ENCODE results near the gene DNAH14.
"Not testable (repeated sequence)": the region's sequence is repeated elsewhere in the genome, so short reads cannot be mapped to it uniquely, and the experiment has no call there.

DNAH14 gene

DNA sequence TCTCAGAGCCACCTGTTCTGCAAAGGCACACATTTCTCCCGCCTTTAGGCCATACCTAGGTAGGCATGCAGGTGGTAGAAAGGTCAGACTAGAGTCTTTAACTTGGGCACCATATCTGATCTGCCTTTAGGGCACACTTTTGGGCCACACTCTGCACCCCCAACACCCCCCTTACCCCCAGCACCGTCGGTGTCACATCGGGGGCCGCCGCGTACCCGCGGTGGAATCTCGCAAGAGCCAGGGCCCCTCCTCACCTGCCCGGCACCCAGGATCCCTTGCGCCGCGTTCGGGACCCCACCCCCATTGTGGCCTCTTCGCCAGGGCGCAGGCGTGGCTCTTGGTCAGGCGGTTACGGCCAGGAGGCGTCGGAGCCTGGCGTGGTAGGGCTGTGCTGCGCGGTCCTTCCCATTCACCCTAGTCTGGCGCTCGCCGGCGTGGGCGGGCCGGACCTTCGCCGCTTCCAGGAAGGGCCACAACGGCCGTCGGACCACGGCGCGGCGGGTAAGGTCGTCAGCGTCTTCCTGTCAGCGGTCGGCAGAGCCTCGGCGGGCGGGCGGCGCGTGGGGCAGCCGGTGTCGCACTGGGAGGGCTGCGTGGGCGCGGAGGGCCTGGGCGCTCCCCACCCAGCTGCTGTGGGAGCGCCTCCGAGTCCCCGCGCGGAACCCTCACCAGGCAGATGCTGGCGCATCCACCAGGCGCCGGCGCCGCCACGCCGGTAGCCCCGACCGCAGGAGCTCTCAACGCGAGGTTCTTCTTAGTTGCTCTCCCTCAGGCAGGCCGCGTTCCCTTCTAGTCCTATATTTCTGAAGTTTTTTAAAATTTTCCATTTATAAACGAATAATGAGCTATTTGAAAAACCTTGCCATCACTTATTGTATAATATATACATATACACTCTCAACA, at the start of gene DNAH14:
TSS of gene DNAH14 (plus strand) at position 341 of the 903 bp plus-strand sequence. CDS start 23,028 bp downstream, outside the sequence.
- DNase-seq (ENCODE audit: low spot score), result peak; percentile 73

DNA sequence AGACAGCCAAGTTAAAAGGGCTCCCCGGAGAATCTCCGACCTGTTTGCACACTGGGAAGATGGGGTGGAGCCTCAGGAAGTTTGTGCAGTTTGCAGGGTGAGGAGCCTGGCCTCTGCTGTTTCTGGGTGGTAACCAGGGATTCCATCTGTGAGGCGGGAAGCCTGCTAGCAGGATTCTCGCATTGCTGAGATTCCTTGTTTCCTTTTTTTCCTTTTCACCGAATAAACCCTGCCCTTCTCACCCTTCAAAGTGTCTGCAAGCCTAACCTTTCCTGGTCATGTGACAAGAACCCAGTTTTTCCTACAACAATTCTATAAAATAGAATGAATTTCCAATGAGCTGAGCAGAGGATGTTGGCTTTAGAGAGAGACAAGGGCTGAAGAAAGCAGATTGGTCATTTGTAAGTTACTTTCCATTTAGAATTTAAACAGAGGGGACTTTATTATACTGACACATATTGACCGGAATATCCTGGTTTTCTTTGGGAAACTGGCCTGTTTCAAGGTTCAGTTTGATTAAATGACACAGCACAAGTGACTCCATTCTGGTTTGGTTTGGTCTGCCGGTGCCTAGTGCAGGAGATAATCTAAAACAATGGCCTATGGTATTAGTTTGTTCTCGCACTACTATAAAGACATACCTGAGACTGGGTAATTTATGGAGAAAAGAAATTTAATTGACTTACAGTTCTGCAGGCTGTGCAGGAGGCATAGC, 48.7 kb upstream of the DNAH14 start:
- DNase-seq (ENCODE audit: low spot score), result no peak

DNA sequence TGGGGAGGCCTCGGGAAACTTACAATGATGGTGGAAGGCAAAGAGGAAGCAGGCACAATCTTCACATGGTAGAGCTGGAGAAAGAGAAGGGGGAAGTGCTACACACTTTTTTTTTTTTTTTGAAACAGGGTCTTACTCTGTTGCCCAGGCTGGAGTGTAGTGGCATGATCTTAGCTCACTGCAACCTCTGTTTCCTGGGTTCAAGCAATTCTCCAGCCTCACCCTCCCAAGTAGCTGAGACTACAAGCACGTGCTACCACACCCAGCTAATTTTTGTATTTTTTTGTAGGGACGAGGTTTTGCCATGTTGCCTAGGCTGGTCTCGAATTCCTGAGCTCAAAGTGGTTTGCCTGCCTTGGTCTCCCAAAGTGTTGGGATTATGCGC, 48.2 kb upstream of the DNAH14 start:
- not testable (repeated sequence) for DNase-seq (ENCODE audit: low spot score)

DNA sequence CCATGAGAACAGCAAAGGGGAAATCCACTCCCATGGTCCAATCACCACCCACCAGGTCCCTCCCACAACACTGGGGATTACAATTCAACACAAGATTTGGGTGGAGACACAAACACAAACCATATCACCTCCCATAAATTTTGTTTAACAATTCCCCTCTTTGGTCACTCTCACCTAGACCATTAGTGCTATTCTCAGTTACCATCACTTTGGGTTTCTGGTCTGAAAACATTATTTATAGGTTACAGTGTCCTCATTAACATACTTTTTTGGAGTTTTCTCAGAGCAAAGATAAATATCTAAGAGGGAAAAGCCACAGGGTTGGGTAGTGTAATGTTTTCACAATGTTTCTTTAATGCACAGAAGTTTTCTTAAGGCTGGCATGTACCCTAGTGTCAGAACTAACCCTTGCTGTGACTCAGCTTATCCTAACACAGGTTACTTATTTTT, 47.7 kb upstream of the DNAH14 start:
- DNase-seq (ENCODE audit: low spot score), result no peak

DNA sequence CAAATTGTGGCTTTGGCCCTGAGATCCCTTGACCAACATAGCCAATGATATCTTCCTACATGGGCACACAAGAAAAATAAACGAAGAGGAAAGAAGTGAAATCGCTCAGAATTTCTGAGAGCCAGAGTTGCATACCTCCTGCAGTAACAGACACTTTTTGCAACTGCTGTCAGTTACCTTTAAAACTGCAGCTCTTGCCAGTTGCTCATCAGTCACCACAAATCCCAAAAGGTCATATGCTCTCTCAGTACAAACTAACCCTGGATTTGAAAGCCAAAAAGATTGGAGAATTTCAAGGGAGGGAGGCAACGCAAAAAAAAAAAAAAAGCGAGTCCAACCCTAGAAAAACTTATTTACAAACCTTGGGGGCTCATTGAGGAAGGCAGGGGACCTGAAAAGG, 47.2 kb upstream of the DNAH14 start:
- DNase-seq (ENCODE audit: low spot score), result no peak

DNA sequence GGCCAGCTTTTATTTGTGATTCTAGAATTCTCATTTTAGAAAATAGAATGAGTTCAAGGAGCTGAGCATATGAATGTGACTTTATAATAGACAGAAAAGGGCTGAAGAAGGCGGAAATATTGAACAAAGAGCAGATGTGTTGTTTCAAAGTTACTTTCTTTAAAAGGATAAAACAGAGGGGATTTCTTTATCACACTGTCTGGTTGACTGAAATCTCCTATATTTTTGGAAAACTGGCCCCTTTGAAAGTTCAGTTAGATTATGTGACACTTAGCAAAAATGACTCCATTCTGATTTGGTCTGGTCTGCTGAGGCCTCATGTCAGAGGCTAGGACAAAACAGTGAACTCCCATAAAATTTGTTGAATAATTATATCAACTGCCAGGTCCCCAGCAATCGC, 46.4 kb upstream of the DNAH14 start:
- DNase-seq (ENCODE audit: low spot score), result no peak

DNA sequence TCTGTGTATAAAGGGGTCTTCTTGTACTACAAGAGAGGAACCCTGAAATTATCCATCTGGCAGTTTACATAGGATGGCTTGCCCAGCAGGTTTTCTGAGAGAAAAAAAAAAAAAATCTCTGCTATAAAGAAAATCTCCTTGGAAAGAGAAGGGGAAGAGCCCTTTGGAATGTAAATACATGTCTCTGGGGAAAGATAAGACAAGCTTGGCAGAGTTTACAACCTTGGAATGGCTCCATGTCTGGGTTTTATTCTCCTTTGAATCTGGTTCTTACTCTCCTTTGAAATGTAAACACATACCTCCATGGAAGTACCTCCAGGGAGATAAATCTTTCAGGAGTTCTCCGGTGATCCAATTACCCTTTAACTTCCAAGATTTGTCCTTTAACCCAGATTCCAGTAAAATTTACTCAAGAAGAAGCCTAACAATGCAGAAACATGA, 45.1 kb upstream of the DNAH14 start:
- DNase-seq (ENCODE audit: low spot score), result peak; percentile 41

DNA sequence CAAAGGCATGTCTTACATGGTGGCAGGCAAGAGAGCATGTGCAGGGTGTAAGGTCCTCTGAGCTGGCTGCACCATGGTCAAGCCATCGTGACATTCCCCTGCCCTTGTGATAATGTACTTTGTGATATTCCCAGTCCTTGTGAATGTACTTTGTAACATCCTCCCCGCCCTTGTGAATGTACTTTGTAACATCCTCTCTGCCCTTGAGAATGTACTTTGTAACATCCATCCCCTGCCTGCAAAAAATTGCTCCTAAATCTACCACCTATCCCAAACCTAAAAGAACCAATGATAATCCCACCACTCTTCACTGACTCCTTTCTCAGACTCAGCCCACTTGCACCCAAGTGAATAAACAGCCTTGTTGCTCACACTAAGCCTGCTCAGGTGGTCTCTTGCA, 44.1 kb upstream of the DNAH14 start:
- not testable (repeated sequence) for DNase-seq (ENCODE audit: low spot score)

DNA sequence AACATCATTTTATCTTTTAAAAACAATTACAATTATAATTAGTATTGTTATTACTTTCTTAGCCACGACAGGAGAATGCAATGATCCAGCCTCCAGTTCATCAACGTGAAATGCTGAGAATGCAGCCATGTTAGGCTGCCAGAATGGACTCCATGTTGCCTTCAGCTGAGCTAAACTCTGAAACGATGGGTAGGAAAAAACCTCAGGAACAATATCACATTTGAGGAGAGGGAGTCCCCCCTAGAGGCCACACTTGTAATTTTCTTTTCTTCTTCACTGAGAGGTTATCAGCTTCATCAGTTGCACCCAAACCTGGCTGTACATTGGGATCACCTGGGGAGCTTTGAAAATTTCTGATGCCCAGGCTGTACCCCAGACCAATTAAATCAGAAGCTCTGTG, 34.6 kb upstream of the DNAH14 start:
- no peak for DNase-seq (ENCODE audit: low spot score)

DNA sequence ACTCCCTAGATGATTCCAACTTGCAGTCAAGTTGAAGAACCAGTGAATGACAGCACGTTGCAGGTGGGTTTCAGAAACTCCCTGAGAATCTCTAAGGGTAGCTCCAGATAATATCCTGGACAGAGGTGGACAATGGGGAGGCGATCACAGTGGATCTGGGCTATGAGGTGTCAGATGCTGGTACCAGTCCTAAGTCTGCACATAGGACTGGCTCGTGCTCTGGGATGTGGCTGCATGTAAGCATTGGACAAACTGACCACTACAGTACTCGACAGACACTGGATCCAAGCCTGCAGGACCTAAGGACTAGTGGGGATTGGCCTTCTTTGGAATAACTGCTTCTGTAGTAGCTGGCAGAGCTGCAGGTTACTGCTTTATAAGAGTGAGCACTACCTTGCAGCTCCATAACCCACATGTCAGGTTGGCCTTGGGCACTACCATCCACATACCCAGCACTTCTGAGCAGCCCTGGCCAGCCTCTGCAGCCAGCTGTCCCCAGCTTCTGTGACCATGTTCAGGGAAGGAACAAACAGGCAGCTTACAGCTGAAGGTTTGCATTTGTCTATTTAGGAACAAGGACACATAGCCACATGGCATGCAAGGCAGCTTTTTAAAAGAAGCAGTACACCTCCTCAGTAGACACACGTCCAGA, 33.2 kb upstream of the DNAH14 start:
- no peak for DNase-seq (ENCODE audit: low spot score)

DNA sequence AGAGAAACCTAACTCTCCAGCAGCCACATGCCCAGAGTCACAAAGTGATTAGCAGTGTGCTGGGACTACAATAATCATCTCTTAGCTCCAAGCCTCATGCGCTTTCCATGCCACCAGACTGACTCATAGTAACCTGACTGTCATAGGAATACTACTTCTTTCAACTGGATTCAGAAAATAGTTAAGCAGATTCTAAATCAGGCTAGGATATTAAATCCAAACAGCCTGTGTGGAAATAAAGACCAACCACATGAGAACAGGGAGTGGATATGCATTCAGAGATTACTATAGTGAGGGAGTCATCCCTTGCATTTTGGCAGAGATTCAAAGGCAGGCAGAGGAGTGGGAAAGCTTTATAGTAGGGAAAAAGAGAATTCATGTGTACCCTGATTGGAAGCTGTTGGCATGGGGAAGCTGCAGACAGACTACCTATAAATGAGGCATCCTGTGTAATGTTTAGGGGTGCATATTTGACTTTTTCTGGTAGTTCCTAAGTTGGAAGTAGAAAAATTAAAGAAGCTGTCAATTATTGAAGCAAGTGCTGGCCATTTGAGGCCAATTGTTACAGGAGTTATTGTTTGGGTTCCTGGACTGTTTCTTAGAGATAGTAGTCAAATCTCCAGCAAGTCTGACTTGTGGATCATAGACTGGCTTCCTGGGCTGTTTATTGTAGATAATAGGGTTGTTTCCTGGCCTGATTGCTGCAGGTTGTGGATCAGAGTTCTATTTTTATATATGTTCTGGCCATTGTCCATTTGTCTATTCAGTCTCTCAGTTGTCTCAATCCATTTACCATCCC, 31.7 kb upstream of the DNAH14 start:
- DNase-seq (ENCODE audit: low spot score), result no peak

DNA sequence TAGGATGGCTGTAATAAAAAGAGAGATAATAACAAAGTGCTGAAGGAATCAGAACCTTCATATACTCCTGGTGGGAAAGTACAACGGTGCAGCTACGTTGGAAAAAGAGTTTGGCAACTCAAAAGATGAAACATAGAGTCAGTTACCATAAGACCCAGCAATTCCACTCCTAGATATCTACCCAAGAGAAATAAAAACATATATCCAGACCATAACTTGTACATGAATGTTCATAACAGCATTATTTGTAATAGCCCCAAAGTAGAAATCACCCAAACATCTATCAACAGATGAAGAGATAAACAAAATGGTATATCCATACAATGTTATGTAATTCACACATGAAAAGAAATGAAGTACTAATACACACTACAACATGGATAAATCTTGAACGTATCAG, 30.5 kb upstream of the DNAH14 start:
- DNase-seq (ENCODE audit: low spot score), result no peak

DNA sequence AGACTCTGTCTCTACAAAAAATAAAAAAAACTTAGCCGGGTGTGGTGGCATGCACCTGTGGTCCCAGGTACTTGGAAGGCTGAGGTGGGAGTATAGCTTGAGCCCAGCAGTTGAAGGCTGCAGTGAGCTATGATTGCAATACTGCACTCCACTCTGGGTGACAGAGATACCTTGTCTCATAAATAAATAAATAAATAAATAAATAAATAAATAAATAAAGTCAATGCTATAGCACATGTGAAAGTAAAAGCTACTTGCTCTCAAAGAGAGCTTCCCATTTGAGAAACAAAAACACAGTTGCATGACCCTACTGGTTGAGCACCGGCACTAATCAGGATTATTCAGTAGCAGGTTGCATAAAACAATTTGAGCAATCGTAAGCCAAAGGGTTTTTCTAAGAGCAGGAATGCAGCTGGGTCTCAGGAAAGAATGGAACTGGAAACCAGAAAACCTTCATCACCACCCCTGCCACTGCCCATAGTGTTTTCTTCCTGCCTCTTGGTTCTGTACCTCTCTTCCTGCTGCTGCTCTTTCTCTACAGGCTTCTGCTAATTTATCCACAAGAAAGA, 29.3 kb upstream of the DNAH14 start:
- DNase-seq (ENCODE audit: low spot score), result no peak

DNA sequence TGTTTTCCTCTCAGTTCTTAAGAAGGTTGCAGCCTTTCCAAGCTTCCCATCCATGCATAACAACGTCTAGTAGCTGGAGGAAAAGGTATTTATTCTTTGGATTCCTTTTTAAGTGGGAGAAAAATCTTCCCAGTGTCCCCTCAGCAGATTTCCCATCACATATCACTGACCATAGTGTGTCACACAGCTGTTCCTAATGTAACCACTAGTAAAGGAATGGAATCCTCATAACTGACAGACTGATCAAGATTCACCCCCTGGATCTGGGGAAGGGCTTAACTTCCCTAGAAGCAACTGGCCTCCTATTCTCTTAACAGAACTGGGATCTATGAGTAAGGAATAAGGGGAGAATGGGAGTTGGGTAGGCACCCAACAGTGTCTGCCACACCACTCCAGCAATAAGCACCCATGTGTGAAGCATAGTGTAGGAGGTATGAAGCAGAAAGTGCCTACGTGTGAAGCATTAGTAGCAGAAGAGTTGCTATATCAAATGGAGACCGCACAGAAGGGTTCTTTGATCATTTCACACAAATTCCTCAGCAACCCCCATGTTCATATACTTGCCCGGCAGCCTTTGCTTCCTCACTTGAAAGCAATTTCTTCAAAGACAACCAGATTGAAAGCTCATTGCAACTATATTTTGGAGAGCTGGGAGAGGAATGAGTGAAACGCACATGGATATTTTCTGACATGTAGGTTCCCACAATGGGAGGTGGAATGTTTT, 28.2 kb upstream of the DNAH14 start:
- DNase-seq (ENCODE audit: low spot score), result no peak

DNA sequence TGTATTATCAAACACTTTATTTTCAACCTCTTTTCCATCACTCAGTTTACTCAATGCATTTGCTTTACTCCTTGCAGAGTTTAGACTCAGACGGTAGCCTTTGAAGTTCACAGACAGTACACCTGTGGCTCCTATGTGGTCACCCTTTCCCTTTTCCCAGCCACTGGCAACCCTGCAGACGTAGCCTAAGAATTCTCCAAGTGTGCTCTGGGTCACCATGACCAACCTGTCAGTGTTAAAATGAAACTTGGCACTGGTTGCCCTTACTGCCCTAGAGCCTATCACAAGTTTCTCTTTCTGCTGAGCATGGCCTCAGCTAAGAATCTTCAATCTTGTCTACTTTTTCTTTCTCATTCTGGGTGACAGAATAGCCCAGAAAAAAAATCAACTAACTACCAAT, 25.5 kb upstream of the DNAH14 start:
- DNase-seq (ENCODE audit: low spot score), result no peak

DNA sequence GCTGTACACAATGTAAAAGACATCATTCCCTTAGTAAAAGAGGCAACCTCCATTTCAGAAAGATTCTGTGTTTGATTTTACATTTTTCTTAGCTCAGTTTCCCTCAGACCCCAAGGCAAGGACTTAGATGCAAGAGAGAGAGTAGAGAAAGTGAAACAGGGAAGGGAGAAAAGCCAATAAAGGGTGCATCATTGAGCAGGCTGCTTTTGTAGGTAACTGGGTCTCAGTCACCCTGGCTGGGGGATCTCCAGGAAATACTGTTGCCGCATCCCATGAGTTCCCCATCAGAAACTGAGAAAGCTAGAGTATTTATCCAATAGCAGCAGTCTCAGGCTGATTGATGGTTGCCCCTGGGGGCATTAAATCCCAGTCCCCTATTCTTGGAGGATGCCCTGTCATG, 23.1 kb upstream of the DNAH14 start:
- DNase-seq (ENCODE audit: low spot score), result no peak

DNA sequence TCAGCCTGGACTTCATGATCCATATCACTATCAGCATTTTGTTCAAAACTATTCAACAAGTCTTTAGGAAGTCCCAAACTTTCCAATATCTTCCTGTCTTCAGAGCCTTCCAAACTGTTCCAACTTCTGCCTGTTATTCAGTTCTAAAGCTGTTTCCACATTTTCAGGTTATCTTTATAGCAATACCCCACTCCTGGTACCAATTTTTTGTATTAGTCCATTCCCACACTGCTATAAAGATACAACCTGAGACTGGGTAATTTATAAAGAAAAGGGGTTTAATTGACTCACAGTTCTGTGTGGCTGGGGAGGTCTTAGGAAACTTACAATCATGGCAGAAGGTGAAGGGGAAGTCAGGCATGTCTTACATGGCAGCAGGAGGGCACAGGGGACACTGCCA, 18.3 kb upstream of the DNAH14 start:
- DNase-seq (ENCODE audit: low spot score), result no peak

DNA sequence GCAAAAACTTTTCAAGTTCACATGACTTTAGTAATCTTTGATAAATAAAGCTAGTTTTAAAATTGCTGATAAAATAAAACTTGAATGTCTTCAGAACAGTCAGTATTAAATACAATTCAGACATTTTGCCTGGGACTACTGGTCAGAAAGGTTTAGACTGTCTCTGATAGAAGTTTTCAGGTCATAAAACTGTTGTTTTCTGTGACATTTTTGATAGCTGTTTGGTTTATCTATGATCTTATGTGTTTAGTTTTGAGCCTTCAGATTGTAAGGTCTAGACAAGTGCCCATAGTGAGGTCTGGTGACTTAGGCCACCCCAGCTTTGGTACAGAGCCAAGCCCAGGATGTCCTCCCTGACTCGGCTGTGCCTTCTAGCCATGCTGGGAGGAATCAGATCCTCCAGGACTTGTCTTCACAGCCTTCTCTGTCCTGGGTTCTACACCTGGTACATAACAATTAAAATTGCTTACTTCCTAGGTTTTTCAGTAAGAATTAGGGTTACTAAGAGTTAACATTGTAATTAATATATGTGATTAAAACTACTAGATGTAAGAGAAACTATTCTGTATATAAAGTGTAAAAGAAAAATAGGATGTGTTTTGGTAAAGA, 15.1 kb upstream of the DNAH14 start:
- no peak for DNase-seq (ENCODE audit: low spot score)

DNA sequence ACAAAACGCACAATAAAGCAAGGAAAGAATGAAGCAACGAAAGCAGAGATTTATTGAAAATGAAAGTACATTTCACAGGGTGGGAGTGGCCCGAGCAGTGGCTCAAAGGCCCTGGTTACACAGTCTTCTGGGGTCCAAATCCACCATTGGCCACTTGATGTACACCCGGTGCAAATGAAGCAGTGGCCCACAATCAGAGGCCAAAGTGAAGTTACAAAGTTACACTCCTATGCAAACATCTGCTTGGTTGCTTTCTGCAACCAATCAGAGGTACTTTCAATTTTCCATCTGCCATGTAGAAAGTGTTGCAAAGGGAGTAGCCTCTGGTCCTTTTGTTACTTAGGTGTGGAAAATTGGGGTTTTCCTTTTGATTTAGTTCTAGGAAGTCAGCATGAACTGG, 10.0 kb upstream of the DNAH14 start:
- no peak for DNase-seq (ENCODE audit: low spot score)

DNA sequence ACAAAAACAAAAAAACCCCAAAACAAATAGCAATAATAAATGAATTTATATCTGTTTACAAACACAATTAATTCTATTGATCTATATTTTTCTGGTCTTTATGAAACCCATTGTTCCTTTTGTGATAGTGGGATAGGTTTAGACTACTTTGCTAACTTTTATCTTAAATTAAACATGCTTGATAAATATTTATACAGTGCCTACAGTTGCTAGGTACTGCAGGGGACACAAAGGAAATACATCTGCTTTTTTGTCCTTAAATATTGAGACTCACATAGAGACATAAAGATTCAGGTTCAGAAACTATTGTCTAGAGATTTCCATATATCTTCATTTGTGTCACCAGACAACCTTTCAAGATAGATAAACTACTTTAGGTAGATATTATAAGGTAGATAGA, 8.5 kb upstream of the DNAH14 start:
- no peak for DNase-seq (ENCODE audit: low spot score)
